HEK293T (cell line): ENCODE data around the gene ANGPTL5.

Experiments
- CTCF ChIA-PET: fragments of 350-600 bp; formaldehyde crosslinking; extraction: SDS; loops from one replicate; lab custom pipeline; 2021; ENCODE audit warnings: antibody characterized with exemption, inconsistent platforms; lab: Yijun Ruan, JAX
- POLR2A ChIA-PET: fragments of 350-600 bp; formaldehyde crosslinking; extraction: SDS; loops from one replicate; lab custom pipeline; 2020; ENCODE audit warnings: antibody characterized with exemption, inconsistent platforms; lab: Yijun Ruan, JAX
- DNase-seq: peaks from one replicate; pipeline ENCODE4 v3.0.0; 2012; ENCODE audit warnings: mixed read lengths; ENCODE audit errors: extremely low spot score
- ARNT ChIP-seq: fragments of 450-650 bp; IDR thresholded peaks from 2 replicates; pipeline ENCODE4 v1.6.1; 2017; ENCODE audit warnings: mild to moderate bottlenecking
- BHLHE40 ChIP-seq: fragments of 450-650 bp; IDR thresholded peaks from 2 replicates; pipeline ENCODE4 v1.6.1; 2016; ENCODE audit warnings: mild to moderate bottlenecking, moderate library complexity, borderline replicate concordance
- CTBP1 ChIP-seq: fragments of 450-650 bp; IDR thresholded peaks from 2 replicates; pipeline ENCODE4 v1.6.1; 2016; ENCODE audit warnings: borderline replicate concordance
- ELF4 ChIP-seq: fragments of 450-650 bp; IDR thresholded peaks from 2 replicates; pipeline ENCODE4 v1.6.1; 2017; ENCODE audit warnings: antibody characterized with exemption
- FOXA1 ChIP-seq: fragments of 450-650 bp; IDR thresholded peaks from 2 replicates; pipeline ENCODE4 v1.6.1; 2016; ENCODE audit warnings: mild to moderate bottlenecking
- FOXK2 ChIP-seq: fragments of 450-650 bp; IDR thresholded peaks from 2 replicates; pipeline ENCODE4 v1.6.1; 2016; ENCODE audit warnings: mild to moderate bottlenecking
- FOXM1 ChIP-seq: fragments of 450-650 bp; IDR thresholded peaks from 2 replicates; pipeline ENCODE4 v1.6.1; 2017; ENCODE audit warnings: mild to moderate bottlenecking, borderline replicate concordance
- HDGF ChIP-seq: fragments of 450-650 bp; IDR thresholded peaks from 2 replicates; pipeline ENCODE4 v1.6.1; 2017; ENCODE audit warnings: antibody characterized with exemption, borderline replicate concordance
- L3MBTL2 ChIP-seq: fragments of 450-650 bp; conservative IDR thresholded peaks from 2 replicates; pipeline ENCODE4 v1.6.1; 2016; ENCODE audit warnings: mild to moderate bottlenecking
- LEF1 ChIP-seq: fragments of 450-650 bp; IDR thresholded peaks from 2 replicates; pipeline ENCODE4 v1.6.1; 2017; ENCODE audit warnings: mild to moderate bottlenecking, borderline replicate concordance
- NFRKB ChIP-seq: fragments of 450-650 bp; IDR thresholded peaks from 2 replicates; pipeline ENCODE4 v1.6.1; 2016; ENCODE audit warnings: mild to moderate bottlenecking, moderate library complexity
- PKNOX1 ChIP-seq: fragments of 450-650 bp; IDR thresholded peaks from 2 replicates; pipeline ENCODE4 v1.6.1; 2016
- SP1 ChIP-seq: fragments of 450-650 bp; IDR thresholded peaks from 2 replicates; pipeline ENCODE4 v1.6.1; 2017
- SUZ12 ChIP-seq: fragments of 450-650 bp; IDR thresholded peaks from 2 replicates; pipeline ENCODE4 v1.6.1; 2016; ENCODE audit warnings: mild to moderate bottlenecking
- TARDBP ChIP-seq: fragments of 450-650 bp; IDR thresholded peaks from 2 replicates; pipeline ENCODE4 v1.6.1; 2016
- ZNF384 ChIP-seq: fragments of 450-650 bp; IDR thresholded peaks from 2 replicates; pipeline ENCODE4 v1.6.1; 2016

The ANGPTL5 gene

GRCh38 chr11:101840704-101841103 lies 75.6 kb downstream of the ANGPTL5 start:
- POLR2A ChIA-PET = no interaction called here
- CTCF ChIA-PET = no interaction called here
- DNase-seq = no peak
- TF ChIP-seq L3MBTL2 (no peak), NFRKB (no peak), BHLHE40 (no peak), FOXA1 (no peak), FOXM1 (no peak), CTBP1 (no peak), SP1 (no peak), FOXK2 (no peak), TARDBP (no peak), HDGF (no peak), SUZ12 (no peak), ARNT (no peak), ELF4 (no peak), LEF1 (no peak), ZNF384 (no peak), PKNOX1 (no peak)
